Superior temporal gyrus (tissue), 1 donor: ENCODE results near the gene ANKRD33B.
"Not testable (repeated sequence)": the region's sequence is repeated elsewhere in the genome, so short reads cannot be mapped to it uniquely, and the experiment has no call there.

ENCODE experiments used
- DNase-seq: peaks from one replicate; pipeline ENCODE4 v3.0.0-alpha.2; 2016; ENCODE audit errors: extremely low spot score

ANKRD33B gene

GRCh38 chr5:10537624-10538023 is 26.2 kb upstream of the ANKRD33B start:
- no peak for DNase-seq

DNA sequence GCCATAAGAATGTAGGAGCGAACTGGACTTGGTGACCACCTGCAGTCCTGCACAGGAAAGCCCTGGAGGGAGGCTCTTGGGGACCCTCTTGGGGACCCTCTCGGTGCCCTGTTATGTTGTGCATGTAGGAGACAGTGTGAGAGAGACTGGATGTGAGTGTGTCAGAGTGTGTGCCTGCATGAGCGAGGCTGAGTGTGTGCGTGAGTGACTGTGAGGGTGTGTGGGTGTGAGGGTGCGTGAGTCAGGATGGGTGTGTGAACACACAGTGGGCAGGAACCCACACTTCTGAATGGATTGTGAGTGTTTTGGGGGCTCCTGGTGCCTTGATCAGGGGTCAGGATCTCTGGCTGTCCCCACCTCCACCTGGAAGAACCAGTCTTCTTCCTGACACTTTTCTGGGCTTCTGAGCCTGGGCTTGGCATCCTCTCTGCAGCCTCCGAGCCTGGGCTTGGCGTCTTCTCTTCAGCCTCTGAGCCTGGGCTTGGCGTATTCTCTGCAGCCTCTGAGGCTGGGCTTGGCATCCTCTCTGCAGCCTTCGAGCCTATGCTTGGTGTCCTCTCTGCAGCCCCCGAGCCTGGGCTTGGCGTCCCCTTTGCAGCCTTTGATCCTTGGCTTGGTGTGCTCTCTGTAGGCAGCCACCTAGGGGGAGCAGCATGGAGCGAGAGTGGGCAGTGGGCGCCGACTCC is 25.6 kb upstream of the ANKRD33B start:
- DNase-seq, result no peak

GRCh38 chr5:10538789-10539686 is 24.8 kb upstream of the ANKRD33B start:
- peak; percentile 69 for DNase-seq

GRCh38 chr5:10539687-10539998 is 24.2 kb upstream of the ANKRD33B start:
- no peak for DNase-seq

GRCh38 chr5:10540036-10540544 is 23.8 kb upstream of the ANKRD33B start:
- no peak for DNase-seq

DNA sequence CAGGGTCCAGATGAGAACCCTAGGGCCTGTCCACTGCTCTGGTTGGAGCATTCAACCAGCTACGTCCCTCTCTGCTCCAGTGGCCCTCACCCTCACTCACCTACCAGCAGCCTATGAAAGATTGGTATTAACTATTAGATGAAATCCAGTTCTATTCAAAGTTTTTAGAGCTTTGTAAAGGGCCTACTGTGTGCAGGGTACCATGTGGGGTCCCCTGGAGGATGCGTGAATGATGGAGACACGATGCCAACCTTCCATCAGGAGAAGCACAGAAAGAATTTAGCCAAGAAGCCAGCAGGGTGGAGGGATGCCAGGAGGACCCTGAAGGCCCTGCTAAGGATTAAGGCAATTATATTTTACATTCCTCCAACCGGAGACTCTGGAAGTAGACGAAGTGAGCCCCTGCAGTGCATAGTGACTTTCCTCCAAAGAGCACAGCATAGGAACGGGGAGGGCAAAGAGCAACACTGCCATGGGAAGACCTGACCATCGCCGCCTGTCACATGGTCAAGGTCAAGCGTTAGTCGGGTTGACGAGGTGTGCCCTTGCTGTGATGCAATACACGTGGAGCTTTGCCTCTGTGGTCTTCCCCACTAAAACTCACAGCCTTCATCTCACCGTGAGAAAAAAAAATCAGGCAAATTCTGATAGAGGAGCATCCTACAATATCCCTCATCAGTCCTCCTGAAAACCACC is 22.8 kb upstream of the ANKRD33B start:
- no peak for DNase-seq

- DNase-seq, result no peak
Observed at GRCh38 chr5:10542055-10542550, 21.8 kb upstream of the ANKRD33B start.

GRCh38 chr5:10543585-10544040 is 20.3 kb upstream of the ANKRD33B start:
- no peak for DNase-seq

- DNase-seq, result no peak
Observed at GRCh38 chr5:10545084-10545483, 18.8 kb upstream of the ANKRD33B start.

- DNase-seq, result no peak
Observed at GRCh38 chr5:10546186-10546585, 17.7 kb upstream of the ANKRD33B start.

DNA sequence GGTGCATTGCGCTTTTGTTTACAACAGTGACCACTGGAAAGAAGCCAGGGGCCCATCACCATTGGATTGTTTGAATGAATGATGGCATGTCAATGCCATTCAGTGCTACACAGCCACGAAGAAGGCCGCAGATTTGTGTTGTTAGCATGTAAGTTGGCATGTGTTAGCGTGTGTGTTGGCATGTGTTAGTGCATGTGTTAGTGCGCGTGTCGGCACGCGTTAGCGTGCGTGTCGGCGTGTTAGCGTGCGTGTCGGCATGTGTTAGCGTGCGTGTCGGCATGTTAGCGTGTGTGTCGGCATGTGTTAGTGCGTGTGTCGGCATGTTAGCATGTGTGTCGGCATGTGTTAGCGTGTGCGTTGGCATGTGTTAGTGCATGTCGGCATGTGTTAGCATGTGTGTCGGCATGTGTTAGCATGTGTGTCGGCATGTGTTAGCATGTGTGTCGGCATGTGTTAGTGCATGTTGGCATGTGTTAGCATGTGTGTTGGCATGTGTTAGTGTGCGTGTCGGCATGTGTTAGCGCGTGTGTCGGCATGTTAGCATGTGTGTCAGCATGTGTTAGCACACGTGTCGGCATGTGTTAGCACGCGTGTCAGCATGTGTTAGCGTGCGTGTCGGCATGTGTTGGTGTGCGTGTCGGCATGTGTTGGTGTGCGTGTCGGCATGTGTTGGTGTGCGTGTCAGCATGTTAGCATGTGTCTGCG is 15.3 kb upstream of the ANKRD33B start:
- DNase-seq, result no peak

DNA sequence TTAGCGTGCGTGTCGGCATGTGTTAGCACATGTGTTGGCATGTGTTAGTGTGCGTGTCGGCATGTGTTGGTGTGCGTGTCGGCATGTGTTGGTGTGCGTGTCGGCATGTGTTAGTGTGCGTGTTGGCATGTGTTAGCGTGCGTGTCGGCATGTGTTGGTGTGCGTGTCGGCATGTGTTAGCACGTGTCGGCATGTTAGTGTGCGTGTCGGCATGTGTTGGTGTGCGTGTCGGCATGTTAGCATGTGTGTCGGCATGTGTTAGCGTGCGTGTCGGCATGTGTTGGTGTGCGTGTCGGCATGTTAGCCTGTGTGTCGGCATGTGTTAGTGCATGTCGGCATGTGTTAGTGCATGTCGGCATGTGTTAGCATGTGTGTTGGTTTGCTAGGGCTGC is 14.8 kb upstream of the ANKRD33B start:
- not testable (repeated sequence) for DNase-seq

DNA sequence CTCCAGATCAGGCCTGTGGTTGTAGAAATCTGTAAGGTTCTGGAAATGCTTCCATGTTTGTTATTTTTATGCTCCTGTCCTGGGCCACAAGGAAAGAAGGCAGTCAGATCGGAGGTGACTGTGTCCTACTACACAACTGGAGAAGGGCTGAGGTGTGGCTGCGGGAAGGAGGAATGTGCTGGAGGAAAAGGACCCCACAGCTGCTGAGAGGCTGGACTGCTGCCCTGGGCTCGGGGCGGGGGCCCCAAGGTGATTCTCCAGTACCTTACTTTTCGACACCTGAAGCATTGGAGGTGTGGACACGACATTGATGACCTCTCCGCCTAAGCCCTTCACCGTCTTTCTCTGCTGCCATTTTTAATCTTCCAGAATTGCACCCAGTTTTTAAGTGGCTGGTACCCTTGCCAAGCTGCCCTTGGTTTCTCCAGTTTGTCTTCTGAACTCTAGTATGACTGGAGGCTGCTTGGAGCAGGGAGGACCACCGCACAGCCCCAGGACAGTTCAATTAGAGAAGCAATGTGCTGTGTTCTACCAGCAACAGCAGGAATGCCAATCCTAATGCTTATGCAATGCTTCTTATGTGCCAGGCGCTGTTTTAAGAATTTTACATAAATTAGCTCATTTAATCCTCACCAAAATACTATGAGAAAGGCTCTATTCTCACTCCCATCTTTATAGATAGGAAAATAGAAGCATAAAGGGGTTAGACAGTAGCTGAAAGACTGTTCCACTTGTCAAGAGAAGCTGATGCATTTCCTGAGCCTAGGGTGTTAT is 13.5 kb upstream of the ANKRD33B start:
- DNase-seq, result no peak

DNA sequence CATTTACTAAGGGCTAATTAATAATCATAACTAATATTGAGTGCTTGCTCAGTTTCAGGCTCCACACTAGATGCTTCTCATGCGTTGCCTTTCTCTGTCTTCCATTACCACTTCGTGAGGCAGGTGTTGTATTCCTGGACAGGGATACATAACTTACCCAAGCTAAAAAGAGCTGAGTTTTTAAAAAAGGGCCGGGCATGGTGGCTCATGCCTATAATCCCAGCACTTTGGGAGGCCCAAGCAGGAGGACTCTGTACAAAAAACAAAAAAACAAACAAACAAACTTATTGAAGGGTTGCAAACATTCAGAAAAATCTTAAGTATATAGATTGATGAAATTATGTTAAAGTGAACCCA is 12.1 kb upstream of the ANKRD33B start:
- no peak for DNase-seq

DNA sequence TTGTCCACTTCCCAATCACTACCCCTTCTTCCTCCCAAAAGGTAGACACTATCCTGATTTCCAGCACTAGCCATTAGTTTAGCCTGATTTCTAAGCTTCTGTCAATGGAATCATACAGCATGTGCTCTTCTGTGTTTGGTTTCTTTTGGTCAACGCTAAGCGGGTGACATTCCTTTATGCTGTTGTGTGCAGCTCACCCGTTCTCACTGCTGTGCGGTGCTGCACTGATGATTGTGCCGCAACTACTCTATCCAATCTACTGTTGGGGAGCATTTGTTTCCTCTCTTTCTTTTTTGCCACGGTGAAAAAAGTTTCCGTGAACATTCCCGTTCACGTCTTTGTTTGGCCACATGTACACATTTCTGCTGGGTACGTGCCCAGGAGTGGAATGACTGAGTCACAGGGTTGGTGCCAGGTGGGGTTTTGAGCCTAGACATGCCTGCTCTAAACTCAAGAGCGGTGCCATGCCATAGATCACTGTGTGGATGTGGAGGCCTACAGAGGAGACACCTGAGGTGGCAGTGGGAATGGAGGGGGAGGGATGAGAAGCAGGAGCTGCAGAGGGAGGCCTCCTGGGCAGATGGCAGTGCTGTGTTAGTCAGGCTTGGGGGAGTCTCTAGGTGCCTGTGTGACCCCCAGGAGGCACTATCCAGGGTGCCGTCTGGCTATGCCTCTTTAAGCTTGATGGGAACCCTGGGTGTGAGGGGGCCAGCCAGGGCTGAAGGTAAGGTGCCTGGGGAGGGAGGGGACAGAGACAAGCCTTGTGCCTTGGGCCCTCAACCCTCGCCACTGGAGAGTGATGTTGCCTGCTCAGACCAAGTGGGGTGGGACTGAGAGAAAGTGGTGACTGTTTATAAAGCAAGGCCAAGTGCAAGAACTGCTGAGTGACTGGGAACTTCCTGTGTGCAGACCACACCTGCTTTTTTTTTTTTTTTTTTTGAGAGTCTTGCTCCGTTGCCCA is 11.4 kb upstream of the ANKRD33B start:
- DNase-seq, result no peak

DNA sequence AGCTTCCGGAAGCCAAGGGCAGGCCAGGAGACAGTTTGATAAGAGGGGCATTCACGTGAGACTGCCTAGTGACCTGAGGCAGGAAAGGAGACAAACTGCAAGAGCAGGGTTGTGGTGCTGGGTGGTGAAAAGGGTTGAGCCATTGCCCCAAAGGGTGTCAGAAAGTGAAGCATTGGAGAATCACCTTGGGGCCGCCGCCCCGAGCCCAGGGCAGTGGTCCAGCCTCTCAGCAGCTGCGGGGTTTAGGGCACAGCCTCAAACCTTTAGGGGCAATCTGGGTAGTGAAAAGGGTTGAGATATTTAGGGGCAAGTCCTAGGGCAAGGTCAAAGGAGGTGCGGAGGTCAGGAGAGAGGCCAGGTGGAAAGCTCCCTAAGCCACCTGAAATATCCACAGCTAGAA is 10.4 kb upstream of the ANKRD33B start:
- no peak for DNase-seq

DNA sequence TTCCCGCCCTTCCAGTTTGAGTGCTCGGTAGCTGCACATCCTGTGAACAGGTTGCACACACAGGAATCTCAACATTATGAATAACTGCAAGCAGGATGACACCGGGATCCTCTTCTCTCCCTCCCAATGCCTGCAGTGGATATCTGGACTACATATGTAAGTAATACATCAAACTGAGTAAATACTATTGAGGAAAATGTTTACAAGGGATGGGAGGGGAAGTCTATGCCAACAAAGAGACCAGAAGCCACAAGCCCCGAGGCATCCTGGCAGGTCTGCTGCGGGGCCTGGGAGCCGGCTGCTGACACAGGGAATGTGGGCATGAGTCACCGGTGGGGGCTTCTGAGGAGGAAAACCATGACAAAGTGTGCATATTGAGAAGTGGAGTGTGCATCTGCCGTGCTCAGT is 8.6 kb upstream of the ANKRD33B start:
- DNase-seq, result no peak

DNA sequence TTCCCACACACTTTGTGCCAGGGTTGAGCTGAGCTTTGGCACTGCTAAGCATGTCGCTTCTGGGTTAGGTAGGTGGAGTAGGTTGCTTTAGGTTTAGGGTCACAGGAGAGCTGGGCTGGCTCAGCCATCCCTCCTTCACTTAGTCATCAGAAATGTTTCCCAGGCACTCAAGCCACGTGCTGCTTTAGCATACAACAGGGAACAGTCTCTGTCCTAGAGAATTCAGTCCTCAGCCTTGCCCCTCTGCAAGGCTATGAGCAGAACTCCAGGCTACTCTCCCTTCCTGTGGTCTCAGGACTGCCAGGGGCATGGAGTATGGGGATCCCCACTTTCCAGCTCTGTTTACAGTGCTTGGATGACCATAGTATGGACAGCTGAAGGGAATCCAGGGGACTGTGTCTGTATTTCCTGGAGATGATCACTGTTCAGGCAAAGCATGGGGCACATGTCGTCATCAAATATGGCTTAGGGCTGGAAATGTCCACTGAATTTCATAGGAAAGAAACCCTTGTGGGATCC is 7.5 kb upstream of the ANKRD33B start:
- DNase-seq, result no peak
